Left lung (tissue), 10 donors: ENCODE results near the gene RBL2. TPM values are rescaled to one million over a fixed set of nuclear protein-coding genes. Genes with fewer than 3 reads are reported as not detected.
"Not testable (repeated sequence)": the region's sequence is repeated elsewhere in the genome, so short reads cannot be mapped to it uniquely, and the experiment has no call there.

ENCODE experiments used
- ATAC-seq: fragments of 200-7000 bp; cut with Tn5 transposase; one replicate; pipeline ENCODE4 v1.9.1; 2020; ENCODE audit warnings: moderate library complexity
- DNase-seq, 4 donors: peaks; one replicate each; pipeline ENCODE4 v3.0.0-alpha.2; 2013 to 2020
- H3K27ac ChIP-seq, 2 donors: fragments of 200-600 bp; sonication (generic) in 1 of 2; one replicate each; pipeline versions ENCODE4 v1.5.0 to v1.8.0; 2020 to 2021
- H3K27me3 ChIP-seq, 2 donors: fragments of 200-600 bp; sonication (generic) in 1 of 2; one replicate each; pipeline versions ENCODE4 v1.5.0 to v1.8.0; 2020 to 2021
- H3K36me3 ChIP-seq, 2 donors: fragments of 200-600 bp; sonication (generic) in 1 of 2; one replicate each; pipeline versions ENCODE4 v1.5.0 to v1.8.0; 2020 to 2021
- H3K4me1 ChIP-seq, 2 donors: fragments of 200-600 bp; one replicate each; pipeline ENCODE4 v1.8.0; 2021
- H3K4me3 ChIP-seq, 2 donors: fragments of 200-600 bp; sonication (generic) in 1 of 2; one replicate each; pipeline versions ENCODE4 v1.5.0 to v1.8.0; 2020 to 2021; ENCODE audit warnings: mild to moderate bottlenecking in 1 of 2
- H3K9me3 ChIP-seq, 2 donors: fragments of 200-600 bp; sonication (generic) in 1 of 2; one replicate each; pipeline versions ENCODE4 v1.5.0 to v1.8.0; 2020 to 2021
- CTCF ChIP-seq, 2 donors: fragments of 200-600 bp; sonication (generic) in 1 of 2; IDR thresholded peaks; one replicate each; pipeline versions ENCODE4 v1.5.0 to v1.8.0; 2021; ENCODE audit warnings: antibody characterized with exemption in 2 of 2
- intact Hi-C, 2 donors: fragments of 100-400 bp; cut with DNase I; formaldehyde crosslinking; loops; one replicate each; pipeline versions ENCODE4 v1.11.2 to v1.14.2; 2022
- polyA plus RNA-seq, 6 donors: library from polyadenylated mRNA; unstranded; fragments of 120-200 nt; gene quantifications; one replicate each; pipeline ENCODE4 v1.2.1, GENCODE V29; 2013; ENCODE audit not compliant: insufficient read length in 6 of 6
- total RNA-seq, 2 donors: library from RNA; stranded (reverse); fragmentation: NEBNext Ultra II Directional; extraction: Animal tissue kit (Norgen Biotek cat#: 25700); gene quantifications; one replicate each; pipeline ENCODE4 v1.2.1, GENCODE V29; 2021
- donor health status: DM: no; HTN: yes; CAD: no.
- donor health status: DM: no; HTN: no; CAD: no.

Gene RBL2
- total and polyA plus RNA-seq, 8 donors: 62.1 to 121 (median 93.3) TPM

GRCh38 chr16:53421248-53421647, 13.0 kb upstream of the RBL2 start:
- Histone ChIP-seq H3K9me3 (peaks cover 0 to 22% of the 10 kb centered on the region in 2 donors), H3K4me1 (no peaks in the 10 kb centered on the region), H3K36me3 (no peaks in the 10 kb centered on the region), H3K4me3 (no peak overlapping the region), H3K27me3 (no peaks in the 10 kb centered on the region), H3K27ac (no peak overlapping the region)
- no peak for TF ChIP-seq CTCF (IDR thresholded peaks at IDR 0.05)
- ATAC-seq: no peak
- peak in 1 of 4 donors; percentile 80 for DNase-seq
- intact Hi-C loops: no loop called here

- DNase-seq, H3K36me3 ChIP-seq, intact Hi-C loops, H3K27me3 ChIP-seq, H3K27ac ChIP-seq, H3K4me3 ChIP-seq, H3K4me1 ChIP-seq, ATAC-seq: not testable (repeated sequence)
- H3K9me3 ChIP-seq: peaks cover 0 to 22% of the 10 kb centered on the region in 2 donors
Observed at GRCh38 chr16:53423968-53424367, 10.3 kb upstream of the RBL2 start.

- H3K27ac ChIP-seq: no peak overlapping the region
- DNase-seq: no peak
Observed at GRCh38 chr16:53428681-53429080, 5.6 kb upstream of the RBL2 start.

GRCh38 chr16:53429221-53429943, 4.9 kb upstream of the RBL2 start:
- ATAC-seq (no peak), DNase-seq (peak in 2 of 4 donors; percentile 24 to 58)
- peaks cover 0 to 5% of the 10 kb centered on the region in 2 donors for H3K4me1 ChIP-seq
- H3K36me3 ChIP-seq: no peaks in the 10 kb centered on the region
- no peak overlapping the region for H3K27ac ChIP-seq
- no peaks in the 10 kb centered on the region for H3K27me3 ChIP-seq
- H3K9me3 ChIP-seq: peaks cover 0 to 16% of the 10 kb centered on the region in 2 donors
- intact Hi-C loops: no loop called here
- TF ChIP-seq CTCF (IDR thresholded peaks at IDR 0.05): no peak
- H3K4me3 ChIP-seq: no peak overlapping the region

More at GRCh38 chr16:53428681-53429080, 5.6 kb upstream of the RBL2 start:
- ATAC-seq: no peak
- H3K4me1 ChIP-seq: peaks cover 0 to under 1% of the 10 kb centered on the region in 2 donors
- H3K4me3 ChIP-seq: no peak overlapping the region
- no peaks in the 10 kb centered on the region for H3K27me3 ChIP-seq
- peaks cover 0 to 22% of the 10 kb centered on the region in 2 donors for H3K9me3 ChIP-seq
- intact Hi-C loops: no loop called here
- H3K36me3 ChIP-seq: no peaks in the 10 kb centered on the region
- TF ChIP-seq CTCF (IDR thresholded peaks at IDR 0.05): no peak

GRCh38 chr16:53430363-53430762, 3.9 kb upstream of the RBL2 start:
- H3K9me3 ChIP-seq: peaks cover 0 to 7% of the 10 kb centered on the region in 2 donors
- TF ChIP-seq CTCF (IDR thresholded peaks at IDR 0.05): no peak
- DNase-seq (no peak), ATAC-seq (no peak)
- intact Hi-C loops: no loop called here
- H3K27me3 ChIP-seq: no peaks in the 10 kb centered on the region
- H3K4me3 ChIP-seq: no peak overlapping the region
- no peak overlapping the region for H3K27ac ChIP-seq
- no peaks in the 10 kb centered on the region for H3K36me3 ChIP-seq
- peaks cover 0 to 5% of the 10 kb centered on the region in 2 donors for H3K4me1 ChIP-seq
